AG04450 (cell line): ENCODE data around the gene NHERF2. TPM values are rescaled to one million over a fixed set of nuclear protein-coding genes. Genes with fewer than 3 reads are reported as not detected.

ENCODE experiments used
- CTCF ChIA-PET: fragments of 300-600, 350-600 bp; formaldehyde crosslinking; extraction: SDS; loops from one replicate; lab custom pipeline; 2022; ENCODE audit warnings: antibody characterized with exemption, inconsistent platforms; lab: Charles Lee
- POLR2A ChIA-PET: fragments of 350-600 bp; formaldehyde crosslinking; extraction: SDS; loops from one replicate; lab custom pipeline; 2021; ENCODE audit warnings: antibody characterized with exemption, inconsistent platforms; lab: Yijun Ruan, JAX
- DNase-seq: peaks from one replicate; pipeline ENCODE4 v3.0.0-alpha.2; 2011; ENCODE audit warnings: low read depth, low spot score
- H3K27ac ChIP-seq: one replicate; pipeline ENCODE4 v1.5.1; 2012; ENCODE audit warnings: low read depth, low read length, control low read depth
- H3K27me3 ChIP-seq: one replicate; pipeline ENCODE4 v1.6.0; 2012; ENCODE audit warnings: low read length; ENCODE audit not compliant: control insufficient read depth, insufficient read depth
- H3K4me3 ChIP-seq: 2 replicates; pipeline ENCODE4 v1.5.1; 2011; ENCODE audit warnings: mild to moderate bottlenecking, low read depth, low read length, control low read depth
- H3K9me3 ChIP-seq: 2 replicates; pipeline ENCODE4 v1.5.1; 2012; ENCODE audit warnings: low read length; ENCODE audit not compliant: control insufficient read depth, insufficient read depth
- CTCF ChIP-seq: IDR thresholded peaks from 2 replicates; pipeline ENCODE4 v1.5.1; 2011; ENCODE audit warnings: low read depth, low read length, control low read depth, inconsistent platforms
- polyA plus RNA-seq: library from polyadenylated mRNA; depleted of rRNA; stranded (reverse); fragments of >200 nt; gene quantifications from 2 replicates; pipeline ENCODE4 v1.2.3, GENCODE V29; 2011

NHERF2 gene
- polyA plus RNA-seq, 1 experiment, result 16.7 TPM

GRCh38 chr16:2084895-2085625 lies 58.4 kb downstream of the NHERF2 start:
- TF ChIP-seq CTCF, result no peak
- POLR2A ChIA-PET, result interaction anchor here (0.8 to 2.4 kb wide), 4 partner anchors 11 to 70 kb away, joined by 3 to 10 read pairs (median 3); partner anchors contain the start of genes NTHL1, TRAF7 and TSC2
- DNase-seq, result no peak
- Histone ChIP-seq H3K9me3 (no peaks in the 10 kb centered on the region; the same call in 1 of the 2 replicates), H3K27me3 (no peaks in the 10 kb centered on the region), H3K27ac (no peak overlapping the region), H3K4me3 (no peak overlapping the region)
- CTCF ChIA-PET, result interaction anchor here (2.2 kb wide), 1 partner anchor 56 kb away, joined by 7 read pairs; no protein-coding TSS in a partner anchor

- Histone ChIP-seq H3K4me3 (no peak overlapping the region), H3K27ac (no peak overlapping the region), H3K27me3 (no peaks in the 10 kb centered on the region), H3K9me3 (no peaks in the 10 kb centered on the region; the same call in 1 of the 2 replicates)
- CTCF ChIA-PET, result interaction anchor here (2.2 kb wide), 1 partner anchor 55 kb away, joined by 7 read pairs; no protein-coding TSS in a partner anchor
- DNase-seq, result no peak
- no peak for TF ChIP-seq CTCF
- POLR2A ChIA-PET, result interaction anchor here (0.7 to 2.4 kb wide), 4 partner anchors 38 to 70 kb away, joined by 3 to 10 read pairs (median 3); partner anchors contain the start of genes NTHL1, TRAF7 and TSC2
Measured at GRCh38 chr16:2085669-2086068, 59.0 kb downstream of the NHERF2 start.

GRCh38 chr16:2086106-2086742 lies 59.5 kb downstream of the NHERF2 start:
- no peak for TF ChIP-seq CTCF
- ChIA-PET POLR2A (interaction anchor here (0.7 to 2.4 kb wide), 3 partner anchors 39 to 69 kb away, joined by 3 to 10 read pairs (median 3); partner anchors contain the start of genes NTHL1, TRAF7 and TSC2), CTCF (interaction anchor here (2.2 kb wide), 1 partner anchor 54 kb away, joined by 7 read pairs; no protein-coding TSS in a partner anchor)
- H3K27me3 ChIP-seq, result no peaks in the 10 kb centered on the region
- no peak overlapping the region for H3K27ac ChIP-seq
- H3K4me3 ChIP-seq, result no peak overlapping the region
- no peaks in the 10 kb centered on the region; the same call in 1 of the 2 replicates for H3K9me3 ChIP-seq
- no peak for DNase-seq

GRCh38 chr16:2086812-2087747 lies 60.4 kb downstream of the NHERF2 start:
- POLR2A ChIA-PET, result no interaction called here
- Histone ChIP-seq H3K9me3 (peaks cover 7% of the 10 kb centered on the region; the same call in 1 of the 2 replicates), H3K27me3 (no peaks in the 10 kb centered on the region), H3K4me3 (no peak overlapping the region), H3K27ac (no peak overlapping the region)
- no peak for DNase-seq
- CTCF ChIA-PET, result no interaction called here
- TF ChIP-seq CTCF, result no peak
